Coronary artery (tissue), 2 donors: ENCODE data around the gene MGAT5.

Experiments used
- DNase-seq: peaks from one replicate; pipeline ENCODE4 v3.0.0-alpha.2; 2017; ENCODE audit warnings: low spot score
- H3K27ac ChIP-seq, 2 donors: fragments of 200-600 bp; sonication (generic); one replicate each; pipeline ENCODE4 v1.5.1; 2016 to 2019
- H3K4me3 ChIP-seq: fragments of 200-600 bp; sonication (generic); 2 replicates; pipeline ENCODE4 v1.5.1; 2016; ENCODE audit warnings: mild to moderate bottlenecking, moderate library complexity
- CTCF ChIP-seq: fragments of 200-600 bp; sonication (generic); IDR thresholded peaks from one replicate; pipeline ENCODE4 v1.5.1; 2019; ENCODE audit warnings: antibody characterized with exemption

Gene MGAT5

GRCh38 chr2:134406736-134407135 lies 152.9 kb downstream of the MGAT5 start:
- DNase-seq, result no peak
- no peak overlapping the region for H3K4me3 ChIP-seq
- no peak for TF ChIP-seq CTCF
- H3K27ac ChIP-seq, result no peak overlapping the region

- no peak for TF ChIP-seq CTCF
- Histone ChIP-seq H3K4me3 (no peak overlapping the region), H3K27ac (no peak overlapping the region)
- DNase-seq, result no peak
These were observed 153.4 kb downstream of the MGAT5 start for GRCh38 chr2:134407154-134407890.

GRCh38 chr2:134408386-134408785 lies 154.5 kb downstream of the MGAT5 start:
- TF ChIP-seq CTCF, result no peak
- H3K4me3 ChIP-seq, result no peak overlapping the region
- no peak for DNase-seq
- no peak overlapping the region for H3K27ac ChIP-seq

GRCh38 chr2:134408791-134409190 lies 154.9 kb downstream of the MGAT5 start:
- no peak overlapping the region for H3K27ac ChIP-seq
- TF ChIP-seq CTCF, result no peak

GRCh38 chr2:134410006-134410405 lies 156.1 kb downstream of the MGAT5 start:
- no peak for TF ChIP-seq CTCF
- Histone ChIP-seq H3K27ac (no peak overlapping the region), H3K4me3 (no peak overlapping the region)
- DNase-seq, result no peak

More at GRCh38 chr2:134408791-134409190, 154.9 kb downstream of the MGAT5 start:
- no peak for DNase-seq
- H3K4me3 ChIP-seq, result no peak overlapping the region

GRCh38 chr2:134410831-134411231 lies 157.0 kb downstream of the MGAT5 start:
- DNase-seq, result no peak
- Histone ChIP-seq H3K4me3 (no peak overlapping the region), H3K27ac (no peak overlapping the region)
- no peak for TF ChIP-seq CTCF

GRCh38 chr2:134411279-134411827 lies 157.5 kb downstream of the MGAT5 start:
- Histone ChIP-seq H3K27ac (no peak overlapping the region), H3K4me3 (no peak overlapping the region)
- TF ChIP-seq CTCF, result no peak
- no peak for DNase-seq
